Measurements from ENCODE around the gene CCDC191.
A peak's percentile ranks its signal among the peaks of the same experiment; 100 is the strongest.

The CCDC191 gene

DNA sequence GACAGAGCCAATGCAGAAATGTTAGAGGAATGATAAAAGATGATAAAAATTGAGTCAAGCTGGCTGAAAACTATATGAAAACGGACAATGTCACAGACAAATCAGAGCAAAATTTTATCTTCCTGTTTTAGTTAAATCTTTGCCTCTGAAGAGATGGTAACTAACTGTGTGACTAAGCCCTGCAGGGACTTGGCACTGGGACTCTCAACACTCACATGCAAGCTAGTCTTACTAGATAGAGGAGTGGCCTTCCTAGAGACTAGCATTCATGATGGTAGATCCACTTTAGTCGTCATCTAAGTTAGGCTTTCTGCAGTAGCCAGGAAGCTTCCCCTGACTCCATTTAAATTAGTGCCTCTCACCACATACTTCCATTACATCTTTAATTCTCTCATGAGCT, 4.1 kb downstream of the CCDC191 start:
- DNase-seq, result no peak

DNA sequence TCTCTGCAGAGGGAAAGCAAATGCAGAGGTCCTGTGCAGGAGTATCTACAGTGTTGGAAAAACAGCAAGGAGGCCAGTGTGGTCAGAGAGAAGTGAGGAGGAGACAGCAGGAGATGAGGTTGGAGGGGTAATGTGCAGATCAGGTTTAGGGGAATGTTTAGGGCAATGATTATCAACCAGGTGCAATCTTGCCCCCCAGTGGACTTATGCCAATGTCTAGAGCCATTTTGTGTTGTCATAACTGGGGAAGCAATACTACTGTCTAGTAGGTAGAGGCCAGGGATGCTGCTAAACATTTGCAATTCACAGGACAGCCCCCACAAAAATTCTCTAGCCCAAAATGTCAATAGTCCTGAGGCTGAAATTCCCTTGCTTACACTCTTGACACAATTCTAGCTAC, 13.1 kb downstream of the CCDC191 start:
- no peak for DNase-seq

DNA sequence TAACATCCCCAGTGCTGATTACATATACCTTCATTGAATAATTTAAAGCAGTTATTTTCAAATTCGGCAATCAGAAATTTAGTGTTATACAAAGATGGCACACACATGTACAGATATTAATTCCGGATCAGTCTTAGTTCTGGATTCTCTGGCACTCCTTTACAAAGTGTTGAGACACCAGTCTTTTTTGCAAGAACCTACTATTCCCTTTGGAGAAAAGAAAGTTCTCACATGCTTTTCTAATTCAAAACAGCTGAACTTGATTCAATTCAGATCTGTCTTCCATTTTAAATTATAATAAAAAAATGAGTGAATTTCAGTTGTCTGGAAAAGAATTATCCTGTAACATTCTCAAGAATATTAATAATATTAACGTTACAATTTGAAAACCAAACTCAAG, 20.4 kb downstream of the CCDC191 start:
- no peak for DNase-seq

DNA sequence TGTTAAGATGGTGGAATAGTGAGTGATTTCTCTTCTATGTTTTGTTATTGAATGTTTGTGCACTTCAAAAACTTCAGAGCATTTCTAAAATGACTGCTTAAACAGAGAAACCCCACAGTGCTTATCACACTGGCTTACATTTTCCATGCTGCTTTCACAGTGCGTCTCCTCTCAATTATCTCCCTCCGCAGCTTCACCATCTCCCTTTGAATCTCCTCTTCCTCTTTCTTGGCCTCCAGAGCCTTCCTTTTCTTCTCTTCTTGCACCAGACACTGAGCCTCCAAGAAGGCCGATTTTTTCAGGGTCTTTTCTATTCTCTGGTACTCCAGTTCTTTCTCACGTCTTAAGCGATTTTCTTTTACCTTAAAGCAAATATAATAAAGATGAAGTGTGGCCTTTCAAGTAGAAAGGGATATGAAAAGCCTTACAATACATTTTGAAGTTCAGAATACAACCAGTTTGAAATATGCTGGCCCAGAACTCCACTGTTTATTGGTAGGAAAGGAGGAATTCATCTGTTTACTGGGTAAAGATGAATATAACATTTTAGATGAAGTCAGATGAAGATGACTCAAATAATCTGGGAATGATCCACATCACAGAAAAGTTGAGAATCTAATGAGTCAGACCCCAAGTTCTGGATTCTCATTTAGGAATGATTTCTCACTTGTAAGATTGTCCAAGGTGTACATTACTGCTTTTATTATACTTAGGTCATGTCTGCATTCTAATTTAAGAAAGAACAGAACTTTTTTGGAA, 21.4 kb downstream of the CCDC191 start:
- DNase-seq, result no peak

- no peak for DNase-seq
Observed at GRCh38 chr3:114034211-114034610, 22.1 kb downstream of the CCDC191 start.

GRCh38 chr3:114033721-114034120, 22.6 kb downstream of the CCDC191 start:
- no peak for DNase-seq

- DNase-seq, result no peak
Observed at GRCh38 chr3:114026331-114026730, 30.0 kb downstream of the CCDC191 start.

DNA sequence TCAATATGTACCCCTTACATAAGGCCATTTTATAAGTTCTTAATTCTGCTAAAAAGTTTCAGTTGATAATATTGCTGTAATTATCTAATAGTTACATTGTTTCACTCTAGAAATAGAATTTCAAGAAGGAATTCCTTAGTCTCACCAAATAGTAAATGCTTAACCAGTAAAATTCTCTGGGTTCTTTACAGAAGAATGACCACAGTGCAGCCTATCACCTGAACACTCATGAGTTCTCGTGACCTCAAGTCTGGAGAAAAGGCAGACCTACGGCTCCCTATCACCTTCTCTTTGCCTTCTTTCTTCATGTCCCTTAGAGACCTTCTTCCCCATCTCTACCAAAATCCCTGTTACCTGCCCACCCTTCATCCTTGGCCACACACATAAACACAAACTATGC, 30.9 kb downstream of the CCDC191 start:
- no peak for DNase-seq

- no peak for DNase-seq
Observed at GRCh38 chr3:114022145-114022802, 34.1 kb downstream of the CCDC191 start.

DNA sequence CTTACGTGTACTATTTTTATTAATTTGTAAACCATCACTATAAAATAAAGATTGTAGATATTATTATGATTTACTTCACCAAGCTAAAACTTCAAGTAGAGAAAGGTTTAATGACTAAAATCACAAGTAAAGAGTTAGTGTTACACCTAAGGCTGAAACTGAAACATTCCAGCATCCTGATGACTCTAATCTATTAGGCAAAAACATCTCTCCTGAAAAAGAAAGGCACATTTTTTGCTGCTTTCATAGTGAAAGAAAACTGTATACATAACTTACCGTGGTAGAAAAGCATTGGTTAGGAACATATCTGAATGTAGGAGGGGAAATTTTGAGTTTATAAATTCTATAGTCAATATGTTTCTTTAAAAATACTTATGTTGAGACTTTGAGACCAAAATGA, 35.4 kb downstream of the CCDC191 start:
- DNase-seq, result no peak

GRCh38 chr3:114019486-114019885, 36.8 kb downstream of the CCDC191 start:
- no peak for DNase-seq

DNA sequence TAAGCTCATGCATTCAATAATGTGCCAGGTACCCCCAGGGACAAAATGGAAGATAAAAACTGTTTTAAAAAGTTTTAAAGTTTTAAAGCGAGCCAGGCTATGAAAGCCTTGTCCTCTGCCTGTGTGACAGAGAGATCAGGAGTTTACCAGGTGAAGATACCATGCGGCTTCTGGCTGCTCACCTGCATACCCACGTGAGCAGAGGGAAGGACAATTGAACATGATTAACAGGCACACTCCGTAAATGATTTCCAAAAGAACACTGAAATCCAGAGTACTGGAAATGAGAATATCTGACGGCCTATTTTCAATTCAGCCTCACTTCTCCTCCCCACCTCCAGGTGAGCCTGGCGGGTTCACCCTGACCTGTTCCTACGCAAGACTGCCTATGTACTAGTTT, 42.1 kb downstream of the CCDC191 start:
- no peak for DNase-seq

DNA sequence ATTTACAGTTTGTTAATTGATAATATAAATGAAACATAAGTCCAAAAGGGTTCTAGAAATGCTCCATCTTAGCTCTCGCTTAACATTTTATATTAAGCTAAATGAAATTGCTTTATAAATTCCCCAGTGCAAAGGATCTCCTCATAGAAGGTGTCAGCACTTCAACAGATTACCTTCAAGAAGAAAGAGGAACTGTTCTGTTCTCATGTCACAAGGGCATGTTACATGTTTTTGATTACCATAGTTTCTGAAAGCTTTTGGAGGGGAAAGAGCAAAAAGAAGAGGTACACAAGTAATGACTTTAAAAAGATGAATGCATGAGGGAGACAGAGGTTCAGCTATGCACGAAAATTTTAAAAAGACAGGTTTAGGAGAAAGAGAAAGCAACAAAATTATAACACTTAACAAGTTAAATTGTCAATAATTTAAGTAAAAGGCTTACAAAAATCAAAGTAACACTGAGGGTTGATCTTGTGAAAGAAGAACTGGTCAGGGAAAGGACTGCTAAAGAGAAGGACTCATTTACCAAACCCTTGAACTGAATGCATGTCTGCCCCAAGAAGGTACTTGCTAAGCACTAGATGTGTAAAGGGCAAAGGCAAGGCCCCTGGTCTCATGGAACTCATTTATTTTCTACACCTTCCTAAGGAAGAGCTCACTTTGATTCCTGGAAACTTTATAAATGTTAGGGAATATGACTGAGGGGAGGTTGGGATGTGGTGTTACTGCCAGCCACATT, 45.1 kb downstream of the CCDC191 start:
- no peak for DNase-seq

DNA sequence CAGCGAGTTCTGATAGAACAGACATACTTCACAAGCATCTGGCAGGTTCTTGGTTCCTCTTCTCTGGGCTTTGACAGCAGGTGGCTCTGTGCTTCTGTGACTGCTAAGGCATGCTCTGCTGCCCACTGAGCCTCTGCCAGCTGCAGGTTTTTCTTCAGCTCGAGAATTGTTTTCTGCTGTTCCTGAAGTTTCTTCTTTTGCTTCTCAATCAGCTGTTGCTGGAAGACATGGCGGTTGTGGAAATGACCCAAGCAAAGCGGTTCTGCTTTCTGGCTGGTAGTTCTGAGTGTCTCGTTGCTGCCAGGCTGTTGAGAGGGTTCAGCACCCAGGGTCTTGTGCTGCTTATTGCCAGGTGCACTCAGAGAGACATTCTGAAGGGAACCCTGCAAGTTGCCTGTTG, 50.8 kb downstream of the CCDC191 start:
- DNase-seq, result no peak

GRCh38 chr3:113985541-113985940, 70.8 kb downstream of the CCDC191 start:
- DNase-seq, result no peak

DNA sequence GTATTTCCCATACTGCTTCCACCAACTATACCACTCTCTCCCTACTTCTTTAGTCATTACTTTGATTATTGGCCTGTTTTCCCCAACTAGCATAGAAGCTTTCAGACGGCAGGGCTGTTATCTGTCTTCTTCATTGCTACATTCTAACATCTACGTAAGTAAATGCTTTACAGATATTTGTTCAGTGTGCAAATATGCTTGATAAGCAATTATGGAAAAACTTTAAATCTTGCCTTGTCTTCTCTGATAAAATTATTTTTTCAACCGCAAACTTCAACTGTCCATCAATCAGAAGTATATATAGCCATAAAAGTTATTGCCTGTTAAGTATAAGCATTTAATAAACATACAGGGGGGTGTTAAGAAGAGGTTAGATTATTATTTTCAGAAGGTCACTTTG, 72.8 kb downstream of the CCDC191 start:
- DNase-seq, result no peak

GRCh38 chr3:113981803-113982202, 74.5 kb downstream of the CCDC191 start:
- no peak for DNase-seq

- no peak for DNase-seq
Observed at GRCh38 chr3:113979916-113980315, 76.4 kb downstream of the CCDC191 start.

- no peak for DNase-seq
Observed at GRCh38 chr3:113977822-113978221, 78.5 kb downstream of the CCDC191 start.

- DNase-seq, result peak; percentile 21
Observed at GRCh38 chr3:113968986-113969385, 87.3 kb downstream of the CCDC191 start.

DNA sequence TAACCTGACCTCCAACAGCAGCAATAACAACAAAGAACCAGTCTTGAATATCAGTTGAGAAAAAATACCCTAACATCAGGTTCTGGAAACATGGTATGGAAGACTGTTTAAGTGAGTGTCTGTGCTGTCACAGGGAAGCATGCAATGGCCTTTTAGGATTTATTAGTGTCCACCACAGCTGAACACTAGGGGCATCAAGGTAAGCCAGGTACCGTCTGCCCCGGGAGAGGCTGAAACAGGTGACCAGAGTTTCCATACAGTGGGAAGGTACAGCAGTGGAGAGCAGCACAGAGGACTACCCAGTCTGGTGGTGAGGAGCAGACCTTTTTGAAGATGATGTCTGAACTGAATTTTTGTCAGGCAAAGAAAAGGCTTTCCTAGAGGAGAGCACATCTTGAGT, 90.2 kb downstream of the CCDC191 start:
- no peak for DNase-seq

DNA sequence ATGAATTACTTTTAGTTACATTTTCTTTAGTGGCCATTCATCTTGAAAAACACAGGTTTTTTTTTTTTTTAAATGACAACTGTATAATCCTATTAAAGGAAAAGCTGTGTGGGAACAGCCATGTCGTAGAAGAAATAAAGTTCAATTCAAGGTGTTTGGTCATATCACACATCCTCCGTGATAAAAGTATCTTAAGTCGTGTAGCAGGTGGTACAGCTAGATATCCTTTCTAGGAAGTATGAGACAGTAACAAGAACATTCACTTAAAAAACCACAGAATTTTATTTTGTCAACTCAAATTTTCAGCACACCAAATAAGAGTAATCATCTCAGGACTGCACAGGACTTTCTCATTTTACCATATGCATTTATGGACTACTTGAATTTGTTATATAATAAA, 92.4 kb downstream of the CCDC191 start:
- DNase-seq, result no peak

DNA sequence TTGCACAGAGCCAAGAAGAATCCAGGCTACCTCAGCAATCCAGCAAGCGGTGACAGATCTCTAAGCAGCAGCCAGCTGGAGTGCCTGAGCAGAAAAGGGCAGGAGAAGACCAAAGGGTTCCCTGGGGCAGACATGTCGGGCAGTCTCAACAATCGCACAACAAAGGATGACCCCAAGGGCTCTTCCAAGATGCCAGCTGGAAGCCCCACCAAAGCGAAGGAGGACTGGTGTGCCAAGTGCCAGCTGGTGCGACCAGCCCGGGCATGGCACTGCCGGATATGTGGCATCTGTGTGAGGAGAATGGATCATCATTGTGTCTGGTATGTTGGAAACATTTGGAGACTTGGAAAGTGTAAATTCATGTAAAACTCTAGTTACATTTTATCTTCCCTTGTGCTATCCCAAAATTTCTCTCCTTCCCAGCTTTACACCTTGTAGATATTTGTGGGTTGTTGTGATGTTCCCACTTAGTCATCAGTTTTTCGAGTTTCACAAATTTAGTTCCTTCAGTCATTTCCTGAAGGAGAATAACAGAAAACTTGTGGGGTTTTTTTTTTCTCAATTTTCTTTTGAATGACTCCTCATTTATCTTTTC, 102.1 kb downstream of the CCDC191 start:
- no peak for DNase-seq

- no peak for DNase-seq
Observed at GRCh38 chr3:113953677-113954076, 102.6 kb downstream of the CCDC191 start.
